H1 (cell line): ENCODE results near the gene CCBE1. TPM values are rescaled to one million over a fixed set of nuclear protein-coding genes. Genes with fewer than 3 reads are reported as not detected.

Experiments
- CBX5 ChIP-seq: fragments of 300-800, 300-1000 bp; sonication (generic); IDR thresholded peaks from 2 replicates; pipeline ENCODE4 v1.7.1; 2016; ENCODE audit warnings: antibody characterized with exemption, low read length, low read depth
- EZH2 ChIP-seq: fragments of 200-600 bp; sonication (generic); IDR thresholded peaks from 2 replicates; pipeline ENCODE4 v1.7.1; 2012; ENCODE audit warnings: low read depth, mild to moderate bottlenecking, moderate library complexity, low read length, inconsistent platforms; ENCODE audit not compliant: severe bottlenecking
- polyA plus RNA-seq, 7 experiments: library from polyadenylated mRNA; depleted of rRNA in 3 of 7; stranded (reverse) in 5 of 7; unstranded in 2 of 7; fragments of >200 nt in 5 of 7; fragments of 200-250 nt in 2 of 7; gene quantifications; 1 replicate in 5 of 7; 2 replicates in 1 of 7; 4 replicates in 1 of 7; pipeline versions ENCODE4 v1.2.1 to v1.2.3, GENCODE V29; 2011 to 2013; ENCODE audit warnings: missing spikeins in 2 of 7, mixed read lengths in 2 of 7
- total RNA-seq: library from RNA; stranded (reverse); fragmentation: NEBNext Ultra II Directional; extraction: Animal tissue kit (Norgen Biotek cat#: 25700); gene quantifications from 2 replicates; pipeline ENCODE4 v1.2.1, GENCODE V29; 2021
- TF ChIP-seq, protein P1 (sequence below): IDR thresholded peaks from 2 replicates; pipeline ENCODE4 v1.6.1; 2012; ENCODE audit warnings: inconsistent platforms

CCBE1 gene
- total and polyA plus RNA-seq, 2 of the 8 experiments (the other 6 are each of a cell fraction or from before 2014, with no cell fraction given), result 2.1 to 2.6 TPM

DNA sequence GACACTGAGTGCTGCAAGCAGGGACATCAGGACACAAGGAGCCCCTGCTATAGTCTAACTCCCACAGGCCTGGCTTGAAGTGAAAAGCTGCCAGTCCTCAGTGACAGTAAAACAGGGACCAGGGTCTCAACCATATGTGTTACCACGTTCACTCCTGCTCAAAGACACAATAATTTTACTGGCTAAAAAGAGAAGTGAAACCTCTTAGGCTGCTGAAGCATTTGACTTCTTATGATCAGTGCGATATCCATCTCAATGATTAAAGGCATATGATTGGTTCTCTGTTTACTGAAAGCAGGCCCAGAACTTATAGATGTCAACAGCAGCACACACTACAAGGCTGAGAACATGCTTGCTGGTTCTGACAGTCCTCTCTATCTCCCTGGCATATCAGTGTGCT lies 208.3 kb downstream of the CCBE1 start (continued):
- TF ChIP-seq, protein P1, sequence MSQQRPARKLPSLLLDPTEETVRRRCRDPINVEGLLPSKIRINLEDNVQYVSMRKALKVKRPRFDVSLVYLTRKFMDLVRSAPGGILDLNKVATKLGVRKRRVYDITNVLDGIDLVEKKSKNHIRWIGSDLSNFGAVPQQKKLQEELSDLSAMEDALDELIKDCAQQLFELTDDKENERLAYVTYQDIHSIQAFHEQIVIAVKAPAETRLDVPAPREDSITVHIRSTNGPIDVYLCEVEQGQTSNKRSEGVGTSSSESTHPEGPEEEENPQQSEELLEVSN, result no peak
- TF ChIP-seq CBX5 (no peak), EZH2 (no peak)
